HG02938 (cell line): ENCODE measurements around the gene PEX26.
"Not testable (repeated sequence)": the region's sequence is repeated elsewhere in the genome, so short reads cannot be mapped to it uniquely, and the experiment has no call there.

Experiments used
- ATAC-seq: cut with Tn5 transposase; IDR thresholded peaks from one replicate; pipeline ENCODE4 v1.9.1; 2021; ENCODE audit warnings: mild to moderate bottlenecking, moderate library complexity; ENCODE audit not compliant: unreplicated experiment

Gene PEX26

GRCh38 chr22:18077639-18078328, at the start of gene PEX26:
Gene PEX26 (plus strand): TSS chr22:18077990. CDS start chr22:18078377, 387 bp downstream.
- ATAC-seq: peak; percentile 95

DNA sequence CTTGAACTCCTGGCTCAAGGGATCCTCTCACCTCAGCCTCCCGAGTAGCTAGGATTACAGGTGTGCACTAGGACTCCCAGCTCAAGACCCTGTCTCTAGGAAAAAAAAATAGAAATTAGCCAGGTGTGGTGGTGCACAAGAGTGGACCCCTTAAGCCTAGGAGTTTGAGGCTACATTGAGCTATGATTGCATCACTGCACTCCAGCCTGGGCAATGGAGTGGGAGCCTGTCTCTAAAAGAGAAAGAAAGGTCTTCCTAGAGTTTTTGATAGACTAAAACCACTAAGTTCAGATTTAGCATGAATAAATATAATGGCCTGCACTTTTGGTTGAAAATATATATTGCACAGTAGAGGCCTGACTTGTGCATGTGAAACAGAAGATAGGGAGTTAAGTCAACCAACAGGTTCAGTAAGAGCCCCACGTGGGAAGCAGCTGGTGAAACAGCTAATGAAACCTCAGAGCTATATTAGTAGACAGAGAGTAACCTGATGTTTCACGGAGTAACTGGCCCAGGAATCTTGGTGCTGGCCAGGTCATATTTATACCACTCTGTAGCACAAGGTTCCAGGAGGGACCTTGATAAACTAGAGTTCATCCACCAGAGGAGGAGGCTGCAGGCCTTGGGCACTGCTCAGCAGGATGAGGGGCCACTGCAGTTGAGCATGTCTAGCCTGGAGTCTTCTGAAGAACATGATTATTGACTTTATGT, 48.8 kb upstream of the PEX26 start:
- ATAC-seq: no peak

DNA sequence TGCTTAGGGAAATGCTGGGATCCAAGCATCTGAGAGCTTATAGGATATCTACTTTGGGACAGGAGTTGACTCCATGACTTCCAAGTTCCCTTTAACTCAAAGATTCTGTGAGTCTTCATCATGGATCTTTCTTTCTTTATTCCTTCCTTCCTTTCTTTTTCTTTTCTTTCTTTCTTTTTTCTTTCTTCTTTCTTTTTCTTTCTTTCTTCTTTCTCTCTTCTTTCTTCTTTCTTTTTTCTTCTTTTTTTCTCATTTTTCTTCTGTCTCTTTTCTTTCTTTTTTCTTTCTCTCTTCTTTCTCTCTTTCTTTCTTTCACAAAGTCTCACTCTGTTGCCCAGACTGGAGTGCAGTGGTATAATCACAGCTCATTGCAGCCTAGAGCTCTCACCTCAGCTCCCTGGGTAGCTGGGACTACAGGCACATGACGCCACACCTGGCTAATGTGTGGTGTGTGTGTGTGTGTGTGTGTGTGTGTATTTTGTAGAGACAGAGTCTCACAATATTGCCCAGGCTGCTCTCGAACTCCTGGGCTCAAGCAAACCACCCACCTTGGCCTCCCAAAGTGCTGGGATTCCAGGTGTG, 48.0 kb upstream of the PEX26 start:
- ATAC-seq: no peak

GRCh38 chr22:18031695-18032454, 45.9 kb upstream of the PEX26 start:
- no peak for ATAC-seq

DNA sequence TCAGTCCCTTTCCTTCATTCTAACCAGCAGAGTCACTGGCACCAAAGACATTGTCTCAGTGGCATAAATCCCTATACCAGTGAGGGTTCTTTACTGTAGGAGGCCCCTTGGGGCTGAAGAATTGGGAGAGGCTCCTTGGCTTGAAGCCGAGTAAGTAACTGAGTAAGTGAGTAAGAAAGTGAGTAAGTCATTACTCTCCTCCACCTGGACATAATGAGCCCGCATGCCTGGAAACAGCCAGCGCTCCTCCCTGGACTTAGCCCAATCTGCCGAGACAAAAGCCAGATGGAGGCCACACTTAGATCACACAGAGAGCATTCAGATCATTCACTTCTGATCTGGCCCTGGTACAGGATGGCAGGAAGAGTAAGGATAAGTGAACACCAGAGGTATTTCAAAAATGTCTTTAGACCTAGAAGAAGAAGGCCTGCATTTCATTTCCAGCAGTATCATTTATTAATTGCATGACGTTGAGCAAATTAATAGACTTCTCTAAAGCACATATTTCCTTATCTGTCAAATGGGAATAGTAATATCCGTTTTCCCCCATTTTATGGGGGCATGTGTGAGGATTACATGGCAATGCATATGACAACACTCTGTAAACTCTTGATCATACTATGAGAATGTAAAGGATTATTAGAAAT, 45.2 kb upstream of the PEX26 start:
- no peak for ATAC-seq

GRCh38 chr22:18033204-18033998, 44.4 kb upstream of the PEX26 start:
- ATAC-seq: no peak

DNA sequence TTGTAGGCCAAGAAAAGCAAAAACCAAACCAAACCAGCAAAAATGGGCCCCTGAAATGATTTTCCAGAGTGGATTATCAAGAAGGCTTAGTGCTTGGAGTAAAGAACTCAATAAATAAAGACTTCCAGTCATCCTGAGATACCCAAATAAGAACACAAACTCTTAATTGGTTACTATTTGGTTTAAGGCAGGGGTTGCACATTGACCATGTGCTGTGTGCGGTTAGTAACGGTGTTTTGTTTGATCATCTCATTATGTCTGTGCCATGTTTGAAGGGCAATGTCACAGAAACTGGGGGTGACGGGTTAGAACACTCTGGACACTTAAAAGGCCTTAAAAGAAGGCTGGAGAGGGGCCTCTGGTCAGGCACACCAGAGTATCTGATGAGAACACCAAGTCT, 43.7 kb upstream of the PEX26 start:
- no peak for ATAC-seq

DNA sequence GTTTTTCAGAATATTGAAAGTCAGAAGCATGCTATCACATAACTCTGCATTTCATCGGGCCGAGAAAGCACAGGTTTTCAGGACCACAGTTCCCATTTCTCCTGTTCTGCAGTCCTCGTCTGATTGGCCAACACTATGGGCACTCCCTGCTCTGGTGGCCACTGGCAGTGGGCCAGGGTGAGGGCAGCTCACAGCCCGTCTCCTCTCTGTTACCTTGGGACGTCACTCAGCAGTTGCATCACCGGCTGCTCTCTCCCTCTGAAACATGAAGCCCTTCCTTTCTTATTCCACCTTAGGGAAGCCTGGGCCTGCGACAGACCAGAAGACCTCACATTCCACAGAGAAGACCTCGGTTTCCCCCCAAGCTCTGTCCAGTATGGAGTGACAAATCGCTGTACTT, 42.0 kb upstream of the PEX26 start:
- ATAC-seq: no peak

DNA sequence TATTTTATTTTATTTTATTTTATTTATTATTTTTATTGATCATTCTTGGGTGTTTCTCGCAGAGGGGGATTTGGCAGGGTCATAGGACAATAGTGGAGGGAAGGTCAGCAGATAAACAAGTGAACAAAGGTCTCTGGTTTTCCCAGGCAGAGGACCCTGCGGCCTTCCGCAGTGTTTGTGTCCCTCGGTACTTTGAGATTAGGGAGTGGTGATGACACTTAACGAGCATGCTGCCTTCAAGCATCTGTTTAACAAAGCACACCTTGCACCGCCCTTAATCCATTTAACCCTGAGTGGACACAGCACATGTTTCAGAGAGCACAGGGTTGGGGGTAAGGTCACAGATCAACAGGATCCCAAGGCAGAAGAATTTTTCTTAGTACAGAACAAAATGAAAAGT, 36.9 kb upstream of the PEX26 start:
- ATAC-seq: not testable (repeated sequence)

- ATAC-seq: no peak
These were observed 35.1 kb upstream of the PEX26 start for GRCh38 chr22:18042685-18043084.

GRCh38 chr22:18044548-18045271, 33.1 kb upstream of the PEX26 start:
- no peak for ATAC-seq

DNA sequence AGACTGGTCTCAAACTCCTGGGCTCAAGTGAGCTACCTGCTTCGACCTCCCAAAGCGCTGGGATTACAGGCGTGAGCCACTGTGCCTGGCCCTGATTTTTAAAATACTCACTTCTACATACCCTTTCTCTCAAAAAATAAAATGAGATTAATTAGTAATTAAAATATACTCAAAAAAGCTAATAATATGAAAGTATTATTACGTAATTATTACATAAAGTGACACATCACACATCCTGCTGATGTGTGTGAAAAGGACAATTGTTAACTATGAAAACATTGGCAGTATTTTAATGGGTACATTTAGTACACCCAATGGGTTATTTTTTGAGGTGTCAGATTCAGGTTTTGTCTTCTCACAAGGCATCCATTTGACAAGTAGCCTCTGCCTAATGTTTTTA, 32.0 kb upstream of the PEX26 start:
- ATAC-seq: no peak

DNA sequence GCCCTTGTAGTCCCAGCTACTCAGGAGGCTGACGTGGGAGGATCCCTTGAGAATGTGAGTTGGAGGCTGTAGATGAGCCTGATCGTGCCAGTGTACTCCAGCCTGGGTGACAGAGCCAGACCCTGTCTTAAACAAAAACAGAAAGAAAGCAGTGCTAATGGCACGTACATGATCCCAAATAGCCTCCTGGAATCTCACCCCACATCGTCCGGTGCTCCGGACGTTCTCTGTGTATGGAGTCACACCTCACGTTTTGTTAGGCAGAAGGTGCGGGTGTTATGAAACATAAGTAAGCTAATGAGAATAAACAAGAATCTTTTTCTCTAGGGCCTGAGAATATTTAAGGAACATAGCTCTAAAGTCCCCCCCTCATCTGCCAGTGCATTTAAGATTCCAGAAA, 29.7 kb upstream of the PEX26 start:
- ATAC-seq: no peak

DNA sequence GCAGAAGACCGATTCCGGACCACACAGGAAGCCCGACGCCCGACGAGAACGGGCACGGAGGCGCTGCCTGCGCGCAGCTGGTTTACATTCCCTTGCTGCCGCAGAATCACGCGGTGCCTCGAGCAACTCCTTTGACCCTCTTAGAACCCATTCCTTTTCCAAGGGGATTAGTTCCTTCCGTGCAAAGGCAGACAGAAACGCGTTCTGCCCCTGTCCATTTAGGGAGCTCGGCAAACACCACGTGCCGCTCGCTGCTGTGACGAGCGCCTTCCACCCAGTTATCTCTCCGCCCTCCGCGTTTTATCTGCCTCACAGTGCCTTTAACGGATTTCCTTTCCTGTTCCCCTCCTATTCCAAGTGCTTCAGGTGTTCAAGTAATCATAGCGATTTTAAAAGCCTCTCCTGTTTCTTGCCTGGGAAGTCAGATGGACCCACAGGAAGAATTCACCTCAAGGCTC, 29.3 kb upstream of the PEX26 start:
- ATAC-seq: no peak

- no peak for ATAC-seq
These were observed 27.7 kb upstream of the PEX26 start for GRCh38 chr22:18050065-18050464.

DNA sequence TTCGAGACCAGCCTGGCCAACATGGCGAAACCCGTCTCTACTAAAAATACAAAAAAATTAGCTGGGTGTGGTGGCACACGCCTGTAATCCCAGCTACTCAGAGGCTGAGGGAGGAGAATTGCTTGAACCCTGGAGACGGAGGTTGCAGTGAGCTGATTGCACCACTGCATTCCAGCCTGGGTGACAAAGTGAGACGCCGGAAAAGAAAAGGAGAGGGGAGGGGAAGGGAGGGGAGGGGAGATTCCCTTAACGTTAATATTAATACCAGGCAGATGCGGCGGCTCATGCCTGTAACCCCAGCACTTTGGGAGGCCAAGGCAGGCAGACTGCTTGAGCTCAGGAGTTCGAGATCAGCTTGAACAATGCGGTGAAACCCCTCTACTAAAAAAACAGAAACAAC, 26.7 kb upstream of the PEX26 start:
- not testable (repeated sequence) for ATAC-seq

GRCh38 chr22:18053216-18053946, 24.4 kb upstream of the PEX26 start:
- not testable (repeated sequence) for ATAC-seq

GRCh38 chr22:18055619-18056160, 22.1 kb upstream of the PEX26 start:
- ATAC-seq: no peak
